Naive thymus-derived CD8-positive, alpha-beta T cell (primary cell): ENCODE results near the gene LACTB. TPM values are rescaled to one million over a fixed set of nuclear protein-coding genes. Genes with fewer than 3 reads are reported as not detected.
A peak's percentile ranks its signal among the peaks of the same experiment; 100 is the strongest.

Source experiments
- ATAC-seq, 2 donors: fragments of 150-1000 bp; cut with Tn5 transposase in 1 of 2; sonication (Bioruptor Pico), chemical (Tn5 transposase) in 1 of 2; 1 replicate in 1 of 2; 2 replicates in 1 of 2; pipeline ENCODE4 v1.10.0; 2021; ENCODE audit warnings: mild to moderate bottlenecking in 2 of 2, moderate library complexity in 2 of 2
- POLR2A ChIA-PET: fragments of 350-600 bp; sonication (Branson Sonifier 250); formaldehyde crosslinking; loops from one replicate; lab custom pipeline; 2021; ENCODE audit warnings: antibody characterized with exemption; lab: Charles Lee
- DNase-seq, 10 donors: peaks; one replicate each; pipeline versions ENCODE4 v3.0.0 to v3.0.0-alpha.2; 2020 to 2022
- H3K27ac Mint-ChIP-seq, 10 donors: one replicate each; pipeline ENCODE4 v1.8.0; 2020 to 2022; ENCODE audit warnings: mild to moderate bottlenecking in 10 of 10, mixed read lengths in 10 of 10, moderate library complexity in 4 of 10, inconsistent platforms in 1 of 10
- H3K27me3 Mint-ChIP-seq, 5 donors: one replicate each; pipeline ENCODE4 v1.8.0; 2021 to 2022; ENCODE audit warnings: mixed read lengths in 5 of 5
- H3K36me3 Mint-ChIP-seq, 3 donors: one replicate each; pipeline ENCODE4 v1.8.0; 2020 to 2022; ENCODE audit warnings: mixed read lengths in 3 of 3, mild to moderate bottlenecking in 2 of 3, inconsistent platforms in 1 of 3
- H3K4me1 Mint-ChIP-seq, 4 donors: one replicate each; pipeline ENCODE4 v1.8.0; 2021 to 2022; ENCODE audit warnings: mixed read lengths in 4 of 4
- H3K4me3 Mint-ChIP-seq, 10 donors: one replicate each; pipeline ENCODE4 v1.8.0; 2020 to 2022; ENCODE audit warnings: mild to moderate bottlenecking in 10 of 10, mixed read lengths in 10 of 10, moderate library complexity in 6 of 10, inconsistent platforms in 1 of 10
- H3K9me3 Mint-ChIP-seq, 9 donors: one replicate each; pipeline ENCODE4 v1.8.0; 2020 to 2022; ENCODE audit warnings: mixed read lengths in 9 of 9, mild to moderate bottlenecking in 3 of 9, inconsistent platforms in 1 of 9, moderate library complexity in 1 of 9
- polyA plus RNA-seq, 3 donors: library from polyadenylated mRNA; unstranded; fragments of 300-500 nt; fragmentation: Illumina TruSeq; gene quantifications; one replicate each; pipeline ENCODE4 v1.2.3, GENCODE V29; 2021
- total RNA-seq, 8 experiments: library from RNA in 2 of 8; stranded (reverse) in 2 of 8; gene quantifications; one replicate each; pipeline ENCODE4 v1.2.3 and lab custom pipeline; 2021 to 2026

The LACTB gene
- total and polyA plus RNA-seq, 5 experiments from 2014 or later, result 7.6 to 13.4 (median 10.3) TPM

- Mint-ChIP-seq H3K9me3 (no peaks in the 10 kb centered on the region), H3K27ac (no peak overlapping the region), H3K36me3 (no peaks in the 10 kb centered on the region), H3K4me3 (no peak overlapping the region), H3K27me3 (peaks cover 5 to 11% (median 8%) of the 10 kb centered on the region in 5 donors), H3K4me1 (peaks cover 0 to 2% (median 0%) of the 10 kb centered on the region in 4 donors)
- ATAC-seq (no peak), DNase-seq (no peak)
- POLR2A ChIA-PET, result no interaction called here
Observed at GRCh38 chr15:63080634-63081250, 40.9 kb upstream of the LACTB start.

- POLR2A ChIA-PET, result no interaction called here
Observed at GRCh38 chr15:63082366-63082765, 39.3 kb upstream of the LACTB start.

GRCh38 chr15:63083044-63083443 lies 38.6 kb upstream of the LACTB start:
- ATAC-seq (no peak), DNase-seq (no peak)
- Mint-ChIP-seq H3K27ac (no peak overlapping the region), H3K9me3 (no peaks in the 10 kb centered on the region), H3K4me1 (no peaks in the 10 kb centered on the region), H3K4me3 (no peak overlapping the region), H3K27me3 (peaks cover 4 to 10% (median 6%) of the 10 kb centered on the region in 5 donors), H3K36me3 (no peaks in the 10 kb centered on the region)
- POLR2A ChIA-PET, result no interaction called here

More at GRCh38 chr15:63082366-63082765, 39.3 kb upstream of the LACTB start:
- Mint-ChIP-seq H3K36me3 (no peaks in the 10 kb centered on the region), H3K9me3 (no peaks in the 10 kb centered on the region), H3K27ac (no peak overlapping the region), H3K27me3 (peaks cover 5 to 11% (median 6%) of the 10 kb centered on the region in 5 donors), H3K4me3 (no peak overlapping the region), H3K4me1 (no peaks in the 10 kb centered on the region)
- ATAC-seq (no peak), DNase-seq (no peak)

- no peak for DNase-seq
- peaks cover 4 to 10% (median 6%) of the 10 kb centered on the region in 5 donors for H3K27me3 Mint-ChIP-seq
Observed at GRCh38 chr15:63083541-63083940, 38.1 kb upstream of the LACTB start.

GRCh38 chr15:63084806-63085205 lies 36.9 kb upstream of the LACTB start:
- POLR2A ChIA-PET, result no interaction called here
- H3K27ac Mint-ChIP-seq, result no peak overlapping the region
- H3K36me3 Mint-ChIP-seq, result no peaks in the 10 kb centered on the region

More at GRCh38 chr15:63083541-63083940, 38.1 kb upstream of the LACTB start:
- Mint-ChIP-seq H3K9me3 (no peaks in the 10 kb centered on the region), H3K27ac (no peak overlapping the region), H3K4me1 (no peaks in the 10 kb centered on the region), H3K4me3 (no peak overlapping the region), H3K36me3 (no peaks in the 10 kb centered on the region)
- ATAC-seq, result no peak
- POLR2A ChIA-PET, result no interaction called here

GRCh38 chr15:63085289-63085688 lies 36.4 kb upstream of the LACTB start:
- Mint-ChIP-seq H3K4me1 (no peaks in the 10 kb centered on the region), H3K9me3 (no peaks in the 10 kb centered on the region), H3K4me3 (no peak overlapping the region), H3K27ac (no peak overlapping the region), H3K27me3 (peaks cover 0 to 7% (median 1%) of the 10 kb centered on the region in 5 donors), H3K36me3 (no peaks in the 10 kb centered on the region)
- POLR2A ChIA-PET, result no interaction called here
- DNase-seq (no peak), ATAC-seq (no peak)

More at GRCh38 chr15:63084806-63085205, 36.9 kb upstream of the LACTB start:
- ATAC-seq, result no peak
- H3K4me3 Mint-ChIP-seq, result no peak overlapping the region
- H3K9me3 Mint-ChIP-seq, result no peaks in the 10 kb centered on the region
- no peak for DNase-seq
- H3K4me1 Mint-ChIP-seq, result no peaks in the 10 kb centered on the region
- peaks cover 0 to 7% (median 5%) of the 10 kb centered on the region in 5 donors for H3K27me3 Mint-ChIP-seq

GRCh38 chr15:63086271-63086670 lies 35.4 kb upstream of the LACTB start:
- Mint-ChIP-seq H3K27ac (peak overlapping the region in 1 of 10 donors; percentile 66), H3K9me3 (no peaks in the 10 kb centered on the region), H3K36me3 (no peaks in the 10 kb centered on the region), H3K27me3 (peaks cover 0 to 7% (median 0%) of the 10 kb centered on the region in 5 donors), H3K4me1 (no peaks in the 10 kb centered on the region), H3K4me3 (no peak overlapping the region)
- DNase-seq (no peak), ATAC-seq (no peak)
- POLR2A ChIA-PET, result no interaction called here

GRCh38 chr15:63086947-63087346 lies 34.7 kb upstream of the LACTB start:
- H3K9me3 Mint-ChIP-seq, result no peaks in the 10 kb centered on the region
- H3K27me3 Mint-ChIP-seq, result peaks cover 0 to 4% (median 0%) of the 10 kb centered on the region in 5 donors
- H3K36me3 Mint-ChIP-seq, result no peaks in the 10 kb centered on the region
- no peaks in the 10 kb centered on the region for H3K4me1 Mint-ChIP-seq
- ATAC-seq, result no peak
- POLR2A ChIA-PET, result no interaction called here
- no peak overlapping the region for H3K27ac Mint-ChIP-seq
- DNase-seq, result no peak
- H3K4me3 Mint-ChIP-seq, result no peak overlapping the region

GRCh38 chr15:63088533-63089245 lies 33.0 kb upstream of the LACTB start:
- DNase-seq, result no peak
- Mint-ChIP-seq H3K27ac (peak overlapping the region in 1 of 10 donors; percentile 83), H3K27me3 (peaks cover 0 to 1% (median 0%) of the 10 kb centered on the region in 5 donors), H3K4me1 (peaks cover 0 to 5% (median 2%) of the 10 kb centered on the region in 4 donors), H3K36me3 (no peaks in the 10 kb centered on the region), H3K9me3 (no peaks in the 10 kb centered on the region), H3K4me3 (no peak overlapping the region)
- no peak for ATAC-seq
- POLR2A ChIA-PET, result interaction anchor here (0.6 to 0.7 kb wide), 2 partner anchors 41 to 1192 kb away, joined by 3 read pairs; no protein-coding TSS in a partner anchor

- Mint-ChIP-seq H3K9me3 (no peaks in the 10 kb centered on the region), H3K27ac (peak overlapping the region in 1 of 10 donors; percentile 83), H3K4me3 (no peak overlapping the region), H3K27me3 (peaks cover 0 to 1% (median 0%) of the 10 kb centered on the region in 5 donors), H3K36me3 (no peaks in the 10 kb centered on the region), H3K4me1 (peaks cover 0 to 6% (median 2%) of the 10 kb centered on the region in 4 donors)
- POLR2A ChIA-PET, result interaction anchor here (0.6 kb wide), 1 partner anchor 139 kb away, joined by 3 read pairs; no protein-coding TSS in a partner anchor
- no peak for ATAC-seq
- DNase-seq, result no peak
Observed at GRCh38 chr15:63089260-63090043, 32.2 kb upstream of the LACTB start.

- Mint-ChIP-seq H3K4me1 (peaks cover 0 to 6% (median 2%) of the 10 kb centered on the region in 4 donors), H3K27me3 (peaks cover 0 to 1% (median 0%) of the 10 kb centered on the region in 5 donors), H3K27ac (peak overlapping the region in 1 of 10 donors; percentile 38), H3K4me3 (no peak overlapping the region), H3K36me3 (no peaks in the 10 kb centered on the region), H3K9me3 (no peaks in the 10 kb centered on the region)
- DNase-seq, result no peak
- ATAC-seq, result no peak
- POLR2A ChIA-PET, result no interaction called here
Observed at GRCh38 chr15:63090472-63090871, 31.2 kb upstream of the LACTB start.

- Mint-ChIP-seq H3K36me3 (no peaks in the 10 kb centered on the region), H3K27me3 (peaks cover 0 to 1% (median 0%) of the 10 kb centered on the region in 5 donors), H3K4me3 (no peak overlapping the region), H3K4me1 (peaks cover 0 to 6% (median 2%) of the 10 kb centered on the region in 4 donors), H3K27ac (no peak overlapping the region), H3K9me3 (no peaks in the 10 kb centered on the region)
- DNase-seq, result no peak
- POLR2A ChIA-PET, result no interaction called here
- ATAC-seq, result no peak
Observed at GRCh38 chr15:63090887-63091286, 30.8 kb upstream of the LACTB start.
